Keratinocyte (primary cell): ENCODE data around the gene MATK. TPM values are rescaled to one million over a fixed set of nuclear protein-coding genes. Genes with fewer than 3 reads are reported as not detected.

Source experiments
- DNase-seq: peaks from one replicate; pipeline ENCODE4 v3.0.0-alpha.2; 2011; ENCODE audit warnings: low read depth, missing footprints, low spot score
- FAIRE-seq: peaks from 2 replicates; lab custom pipeline; 2011; peaks lifted over from hg19 to GRCh38; lab: Jason Lieb, UNC
- H2AFZ ChIP-seq: 2 replicates; pipeline ENCODE4 v1.6.0; 2012; ENCODE audit warnings: low read length, control low read depth, inconsistent platforms; ENCODE audit not compliant: control insufficient read depth
- H3K27ac ChIP-seq: 2 replicates; pipeline ENCODE4 v1.5.1; 2011; ENCODE audit warnings: low read length; ENCODE audit not compliant: control insufficient read depth, insufficient read depth
- H3K27me3 ChIP-seq: 3 replicates; pipeline ENCODE4 v1.6.0; 2011; ENCODE audit warnings: low read length; ENCODE audit not compliant: control insufficient read depth, insufficient read depth; ENCODE audit errors: extremely low read depth
- H3K36me3 ChIP-seq, 2 experiments: 2 replicates in 1 of 2; 3 replicates in 1 of 2; pipeline ENCODE4 v1.5.1; 2011; ENCODE audit warnings: low read length in 2 of 2, mild to moderate bottlenecking in 1 of 2; ENCODE audit not compliant: control insufficient read depth in 2 of 2, insufficient read depth in 2 of 2; ENCODE audit errors: extremely low read depth in 1 of 2
- H3K4me1 ChIP-seq: 3 replicates; pipeline ENCODE4 v1.5.1; 2011; ENCODE audit warnings: low read length; ENCODE audit not compliant: control insufficient read depth, insufficient read depth; ENCODE audit errors: extremely low read depth
- H3K4me2 ChIP-seq: 3 replicates; pipeline ENCODE4 v1.6.0; 2011; ENCODE audit warnings: low read depth, low read length; ENCODE audit not compliant: control insufficient read depth, insufficient read depth; ENCODE audit errors: extremely low read depth
- H3K4me3 ChIP-seq, 3 experiments: fragments of 200-600 bp in 1 of 3; sonication (generic) in 1 of 3; 2 replicates in 2 of 3; 3 replicates in 1 of 3; pipeline ENCODE4 v1.5.1; 2011 to 2016; ENCODE audit warnings: low read length in 3 of 3, mild to moderate bottlenecking in 3 of 3, control low read depth in 2 of 3, inconsistent platforms in 1 of 3, low read depth in 1 of 3, mixed read lengths in 1 of 3, mixed run types in 1 of 3, moderate library complexity in 1 of 3; ENCODE audit not compliant: control insufficient read depth in 2 of 3, insufficient read depth in 2 of 3; ENCODE audit errors: extremely low read depth in 1 of 3
- H3K79me2 ChIP-seq: 2 replicates; pipeline ENCODE4 v1.6.0; 2012; ENCODE audit warnings: low read length; ENCODE audit not compliant: control insufficient read depth, insufficient read depth
- H3K9ac ChIP-seq: 3 replicates; pipeline ENCODE4 v1.6.0; 2011; ENCODE audit warnings: low read length; ENCODE audit not compliant: control insufficient read depth, insufficient read depth; ENCODE audit errors: extremely low read depth
- H3K9me1 ChIP-seq: 3 replicates; pipeline ENCODE4 v1.6.0; 2011; ENCODE audit warnings: low read length; ENCODE audit not compliant: control insufficient read depth, insufficient read depth; ENCODE audit errors: extremely low read depth
- H3K9me3 ChIP-seq: 2 replicates; pipeline ENCODE4 v1.5.1; 2012; ENCODE audit warnings: low read depth, low read length; ENCODE audit not compliant: control insufficient read depth
- H4K20me1 ChIP-seq: 3 replicates; pipeline ENCODE4 v1.6.0; 2011; ENCODE audit warnings: low read length; ENCODE audit not compliant: control insufficient read depth, insufficient read depth; ENCODE audit errors: extremely low read depth
- EZH2 ChIP-seq: IDR thresholded peaks from one replicate; pipeline ENCODE4 v1.6.1; 2012; ENCODE audit warnings: inconsistent platforms, mild to moderate bottlenecking, low read length, moderate library complexity
- dilution Hi-C: fragments of 300-500 bp; cut with MboI; formaldehyde crosslinking; loops from one replicate; pipeline ENCODE4 v1.7.0; 2020; ENCODE audit warnings: low sequenced_read_pairs; ENCODE audit not compliant: extremely low pct_ligation_motif_present
- polyA plus RNA-seq, 5 experiments: library from polyadenylated mRNA; depleted of rRNA in 3 of 5; stranded (reverse) in 3 of 5; stranded (forward) in 1 of 5; unstranded in 1 of 5; fragments of >200 nt; gene quantifications; 1 replicate in 1 of 5; 2 replicates in 3 of 5; 3 replicates in 1 of 5; pipeline versions ENCODE4 v1.2.1 to v1.2.3, GENCODE V29; 2011 to 2012; ENCODE audit warnings: missing spikeins in 2 of 5, low read depth in 1 of 5, low replicate concordance in 1 of 5
- TF ChIP-seq, protein P1 (sequence below), 3 experiments: IDR thresholded peaks in 1 of 3; conservative IDR thresholded peaks in 1 of 3; optimal IDR thresholded peaks in 1 of 3; 2 replicates in 2 of 3; 3 replicates in 1 of 3; pipeline versions ENCODE3 to v1.5.1; 2011; ENCODE audit warnings: low read length in 3 of 3, mild to moderate bottlenecking in 3 of 3, moderate library complexity in 2 of 3, control low read depth in 1 of 3, inconsistent platforms in 1 of 3; ENCODE audit not compliant: insufficient read depth in 2 of 3; ENCODE audit errors: extremely low read depth in 1 of 3

The MATK gene
- polyA plus RNA-seq, 1 donor (not counting 4 experiments of a cell fraction or from before 2014, with no cell fraction given): 0.16 TPM

DNA sequence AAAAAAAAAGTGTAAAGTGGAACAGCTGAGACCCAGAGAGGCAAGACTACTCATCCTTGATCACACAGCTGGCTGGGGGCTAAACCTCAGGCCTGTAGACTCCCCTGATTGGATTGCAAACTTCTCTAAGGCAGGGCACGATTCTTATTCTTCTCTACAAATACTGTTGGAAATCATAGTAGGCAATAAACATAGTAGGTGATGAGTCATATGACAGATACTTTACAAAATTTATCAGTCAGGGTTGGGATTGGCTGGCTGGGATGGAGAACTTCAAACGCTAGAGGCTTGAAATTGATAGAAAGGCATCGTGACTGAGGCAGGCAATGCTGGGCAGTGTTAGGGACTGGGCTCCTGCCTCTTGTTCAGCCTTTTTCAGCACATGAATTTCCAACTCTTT lies 5.9 kb upstream of the MATK start:
- Histone ChIP-seq H3K4me3 (no peak overlapping the region), H3K9me3 (peaks cover 2% of the 10 kb centered on the region), H3K9ac (no peak overlapping the region), H3K79me2 (no peaks in the 10 kb centered on the region), H3K9me1 (no peaks in the 10 kb centered on the region), H4K20me1 (no peaks in the 10 kb centered on the region), H3K27me3 (peaks cover 16% of the 10 kb centered on the region), H3K36me3 (no peaks in the 10 kb centered on the region), H2AFZ (no peak overlapping the region), H3K27ac (no peak overlapping the region), H3K4me1 (no peaks in the 10 kb centered on the region), H3K4me2 (no peak overlapping the region)
- FAIRE-seq (no peak), DNase-seq (no peak)
- no peak for TF ChIP-seq EZH2
- TF ChIP-seq, protein P1, sequence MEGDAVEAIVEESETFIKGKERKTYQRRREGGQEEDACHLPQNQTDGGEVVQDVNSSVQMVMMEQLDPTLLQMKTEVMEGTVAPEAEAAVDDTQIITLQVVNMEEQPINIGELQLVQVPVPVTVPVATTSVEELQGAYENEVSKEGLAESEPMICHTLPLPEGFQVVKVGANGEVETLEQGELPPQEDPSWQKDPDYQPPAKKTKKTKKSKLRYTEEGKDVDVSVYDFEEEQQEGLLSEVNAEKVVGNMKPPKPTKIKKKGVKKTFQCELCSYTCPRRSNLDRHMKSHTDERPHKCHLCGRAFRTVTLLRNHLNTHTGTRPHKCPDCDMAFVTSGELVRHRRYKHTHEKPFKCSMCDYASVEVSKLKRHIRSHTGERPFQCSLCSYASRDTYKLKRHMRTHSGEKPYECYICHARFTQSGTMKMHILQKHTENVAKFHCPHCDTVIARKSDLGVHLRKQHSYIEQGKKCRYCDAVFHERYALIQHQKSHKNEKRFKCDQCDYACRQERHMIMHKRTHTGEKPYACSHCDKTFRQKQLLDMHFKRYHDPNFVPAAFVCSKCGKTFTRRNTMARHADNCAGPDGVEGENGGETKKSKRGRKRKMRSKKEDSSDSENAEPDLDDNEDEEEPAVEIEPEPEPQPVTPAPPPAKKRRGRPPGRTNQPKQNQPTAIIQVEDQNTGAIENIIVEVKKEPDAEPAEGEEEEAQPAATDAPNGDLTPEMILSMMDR (optimal IDR thresholded peaks at IDR 0.05 in 1 of 3, IDR thresholded peaks at IDR 0.05 in 1 of 3, conservative IDR thresholded peaks at IDR 0.05 in 1 of 3; ENCODE audit: extremely low read depth in 1 of 3, insufficient read depth in 2 of 3, low read length in 3 of 3): no peak
- dilution Hi-C loops: no loop called here

DNA sequence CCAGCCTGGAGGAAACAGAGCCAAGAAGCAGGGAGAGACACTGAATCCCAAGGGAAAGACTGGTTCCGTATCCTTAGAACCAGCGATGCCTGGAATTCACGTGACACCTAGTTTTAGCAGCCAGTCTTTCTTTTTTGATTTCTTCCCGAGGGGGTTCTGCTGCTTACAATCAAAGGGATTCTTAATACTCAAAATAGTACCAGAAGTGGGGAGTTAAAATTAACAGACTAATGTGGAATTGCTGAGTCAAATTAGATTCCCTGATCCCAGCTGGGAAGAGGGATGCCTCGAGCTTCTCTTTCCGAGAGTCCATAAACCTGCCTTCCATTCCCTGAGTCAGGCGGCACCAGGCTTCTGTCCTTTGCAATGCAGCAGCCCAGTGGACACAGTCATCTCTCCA lies 4.8 kb upstream of the MATK start:
- Histone ChIP-seq H3K27me3 (peaks cover 24% of the 10 kb centered on the region), H3K27ac (no peak overlapping the region), H3K9ac (no peak overlapping the region), H3K4me2 (no peak overlapping the region), H2AFZ (no peak overlapping the region), H3K4me1 (no peaks in the 10 kb centered on the region), H3K4me3 (no peak overlapping the region), H3K9me1 (no peaks in the 10 kb centered on the region), H3K9me3 (no peaks in the 10 kb centered on the region), H3K36me3 (no peaks in the 10 kb centered on the region), H3K79me2 (no peaks in the 10 kb centered on the region), H4K20me1 (no peaks in the 10 kb centered on the region)
- FAIRE-seq (no peak), DNase-seq (no peak)
- dilution Hi-C loops: no loop called here
- TF ChIP-seq, protein P1 (optimal IDR thresholded peaks at IDR 0.05 in 1 of 3, IDR thresholded peaks at IDR 0.05 in 1 of 3, conservative IDR thresholded peaks at IDR 0.05 in 1 of 3; ENCODE audit: extremely low read depth in 1 of 3, insufficient read depth in 2 of 3, low read length in 3 of 3): no peak
- TF ChIP-seq EZH2: no peak
